Measurements from ENCODE around the gene STXBP4. TPM values are rescaled to one million over a fixed set of nuclear protein-coding genes. Genes with fewer than 3 reads are reported as not detected.

STXBP4 gene
- total RNA-seq, 1 experiment from 2014 or later: 16.8 TPM

GRCh38 chr17:55133583-55133982, 165.0 kb downstream of the STXBP4 start:
- TF ChIP-seq CTCF (IDR thresholded peaks at IDR 0.05; ENCODE audit: insufficient read depth in 1 of 2, low read depth in 1 of 2, low read length in 1 of 2, severe bottlenecking in 1 of 2, unreplicated experiment in 1 of 2): no peak
- BruUV-seq (replicated peaks): no TSS peak
- Mint-ChIP-seq H3K36me3 (ENCODE audit: insufficient read depth, unreplicated experiment) (no peaks in the 10 kb centered on the region), H3K27me3 (ENCODE audit: insufficient read depth, unreplicated experiment) (no peaks in the 10 kb centered on the region), H3K4me1 (ENCODE audit: low read depth, unreplicated experiment) (no peaks in the 10 kb centered on the region), H3K27ac (ENCODE audit: unreplicated experiment) (no peak overlapping the region), H3K9me3 (ENCODE audit: unreplicated experiment) (no peaks in the 10 kb centered on the region), H3K4me3 (ENCODE audit: unreplicated experiment) (no peak overlapping the region)
- ChIA-PET POLR2A (no interaction called here), CTCF (interaction anchor here (0.6 kb wide), 1 partner anchor 160 kb away, joined by 3 read pairs; no protein-coding TSS in a partner anchor)
- Histone ChIP-seq H3K4me3 (ENCODE audit: low read depth, low read length) (no peak overlapping the region), H3K27me3 (replicated peaks; ENCODE audit: control insufficient read depth, insufficient read depth, low read length) (no peaks in the 10 kb centered on the region), H3K36me3 (ENCODE audit: control insufficient read depth, insufficient read depth, low read length) (no peaks in the 10 kb centered on the region), H3K9me3 (no peaks in the 10 kb centered on the region), H3K4me1 (no peaks in the 10 kb centered on the region)
- no peak for DNase-seq
- intact Hi-C loops (cut with micrococcal nuclease; ENCODE audit: unreplicated experiment): no loop called here

GRCh38 chr17:55134486-55135157, 166.1 kb downstream of the STXBP4 start:
- Mint-ChIP-seq H3K4me1 (ENCODE audit: low read depth, unreplicated experiment) (no peaks in the 10 kb centered on the region), H3K4me3 (ENCODE audit: unreplicated experiment) (no peak overlapping the region), H3K27ac (ENCODE audit: unreplicated experiment) (no peak overlapping the region), H3K9me3 (ENCODE audit: unreplicated experiment) (no peaks in the 10 kb centered on the region), H3K27me3 (ENCODE audit: insufficient read depth, unreplicated experiment) (no peaks in the 10 kb centered on the region), H3K36me3 (ENCODE audit: insufficient read depth, unreplicated experiment) (no peaks in the 10 kb centered on the region)
- Histone ChIP-seq H3K9me3 (no peaks in the 10 kb centered on the region), H3K27me3 (replicated peaks; ENCODE audit: control insufficient read depth, insufficient read depth, low read length) (no peaks in the 10 kb centered on the region), H3K36me3 (ENCODE audit: control insufficient read depth, insufficient read depth, low read length) (no peaks in the 10 kb centered on the region), H3K4me1 (no peaks in the 10 kb centered on the region), H3K4me3 (ENCODE audit: low read depth, low read length) (no peak overlapping the region)
- TF ChIP-seq CTCF (IDR thresholded peaks at IDR 0.05; ENCODE audit: insufficient read depth in 1 of 2, low read depth in 1 of 2, low read length in 1 of 2, severe bottlenecking in 1 of 2, unreplicated experiment in 1 of 2): no peak
- CTCF ChIA-PET: no interaction called here
- intact Hi-C loops (cut with micrococcal nuclease; ENCODE audit: unreplicated experiment): no loop called here
- POLR2A ChIA-PET: interaction anchor here (0.6 kb wide), 1 partner anchor 321 kb away, joined by 4 read pairs; no protein-coding TSS in a partner anchor
- DNase-seq: no peak
- no TSS peak for BruUV-seq (replicated peaks)

- POLR2A ChIA-PET: no interaction called here
- no peaks in the 10 kb centered on the region for H3K4me1 ChIP-seq
- H3K4me3 ChIP-seq (ENCODE audit: low read depth, low read length): no peak overlapping the region
- no TSS peak for BruUV-seq (replicated peaks)
- Mint-ChIP-seq H3K36me3 (ENCODE audit: insufficient read depth, unreplicated experiment) (no peaks in the 10 kb centered on the region), H3K27me3 (ENCODE audit: insufficient read depth, unreplicated experiment) (no peaks in the 10 kb centered on the region), H3K4me3 (ENCODE audit: unreplicated experiment) (no peak overlapping the region), H3K27ac (ENCODE audit: unreplicated experiment) (no peak overlapping the region), H3K9me3 (ENCODE audit: unreplicated experiment) (no peaks in the 10 kb centered on the region), H3K4me1 (ENCODE audit: low read depth, unreplicated experiment) (no peaks in the 10 kb centered on the region)
- intact Hi-C loops (cut with micrococcal nuclease; ENCODE audit: unreplicated experiment): no loop called here
- H3K27me3 ChIP-seq (replicated peaks; ENCODE audit: control insufficient read depth, insufficient read depth, low read length): no peaks in the 10 kb centered on the region
- TF ChIP-seq CTCF (IDR thresholded peaks at IDR 0.05; ENCODE audit: insufficient read depth in 1 of 2, low read depth in 1 of 2, low read length in 1 of 2, severe bottlenecking in 1 of 2, unreplicated experiment in 1 of 2): no peak
- no peaks in the 10 kb centered on the region for H3K36me3 ChIP-seq (ENCODE audit: control insufficient read depth, insufficient read depth, low read length)
- DNase-seq: no peak
- CTCF ChIA-PET: no interaction called here
- H3K9me3 ChIP-seq: no peaks in the 10 kb centered on the region
These were observed 172.2 kb downstream of the STXBP4 start for GRCh38 chr17:55140809-55141208.

All from Caco-2 (cell line).